ENCODE results near the gene ZSCAN30. TPM values are rescaled to one million over a fixed set of nuclear protein-coding genes. Genes with fewer than 3 reads are reported as not detected.

The ZSCAN30 gene
- total RNA-seq, 1 donor from 2014 or later, result 10.0 TPM

DNA sequence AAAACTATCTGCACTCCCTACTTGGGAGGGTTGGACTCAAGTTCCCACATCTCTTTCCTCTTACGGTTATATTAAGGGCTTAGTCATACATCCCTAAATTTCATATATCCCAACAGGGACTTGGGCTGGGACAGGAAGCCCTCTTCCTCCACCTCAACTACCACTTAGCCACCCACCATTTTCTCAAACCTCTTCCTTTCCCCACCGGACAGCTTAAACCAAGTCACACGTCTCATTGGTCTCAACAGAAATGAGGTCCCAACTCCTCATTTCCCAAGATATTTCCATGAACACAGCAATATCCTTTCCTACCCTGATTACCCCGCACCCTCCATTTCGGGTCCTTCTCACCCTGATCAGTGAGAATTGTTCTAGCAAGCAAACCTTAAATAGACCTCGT, 736 bp downstream of the ZSCAN30 start:
- Histone ChIP-seq H3K4me3 (ENCODE audit: low read depth, low read length) (peak overlapping the region; percentile 67), H3K36me3 (ENCODE audit: control insufficient read depth, insufficient read depth, low read length) (peaks cover 4% of the 10 kb centered on the region), H3K27me3 (ENCODE audit: control insufficient read depth, insufficient read depth, low read length) (no peaks in the 10 kb centered on the region)
- DNase-seq (ENCODE audit: low read depth) (peak; percentile 19), FAIRE-seq (no peak)
- TF ChIP-seq, protein P1, sequence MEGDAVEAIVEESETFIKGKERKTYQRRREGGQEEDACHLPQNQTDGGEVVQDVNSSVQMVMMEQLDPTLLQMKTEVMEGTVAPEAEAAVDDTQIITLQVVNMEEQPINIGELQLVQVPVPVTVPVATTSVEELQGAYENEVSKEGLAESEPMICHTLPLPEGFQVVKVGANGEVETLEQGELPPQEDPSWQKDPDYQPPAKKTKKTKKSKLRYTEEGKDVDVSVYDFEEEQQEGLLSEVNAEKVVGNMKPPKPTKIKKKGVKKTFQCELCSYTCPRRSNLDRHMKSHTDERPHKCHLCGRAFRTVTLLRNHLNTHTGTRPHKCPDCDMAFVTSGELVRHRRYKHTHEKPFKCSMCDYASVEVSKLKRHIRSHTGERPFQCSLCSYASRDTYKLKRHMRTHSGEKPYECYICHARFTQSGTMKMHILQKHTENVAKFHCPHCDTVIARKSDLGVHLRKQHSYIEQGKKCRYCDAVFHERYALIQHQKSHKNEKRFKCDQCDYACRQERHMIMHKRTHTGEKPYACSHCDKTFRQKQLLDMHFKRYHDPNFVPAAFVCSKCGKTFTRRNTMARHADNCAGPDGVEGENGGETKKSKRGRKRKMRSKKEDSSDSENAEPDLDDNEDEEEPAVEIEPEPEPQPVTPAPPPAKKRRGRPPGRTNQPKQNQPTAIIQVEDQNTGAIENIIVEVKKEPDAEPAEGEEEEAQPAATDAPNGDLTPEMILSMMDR (IDR thresholded peaks at IDR 0.05; ENCODE audit: insufficient read depth, low read length, severe bottlenecking), result no peak

DNA sequence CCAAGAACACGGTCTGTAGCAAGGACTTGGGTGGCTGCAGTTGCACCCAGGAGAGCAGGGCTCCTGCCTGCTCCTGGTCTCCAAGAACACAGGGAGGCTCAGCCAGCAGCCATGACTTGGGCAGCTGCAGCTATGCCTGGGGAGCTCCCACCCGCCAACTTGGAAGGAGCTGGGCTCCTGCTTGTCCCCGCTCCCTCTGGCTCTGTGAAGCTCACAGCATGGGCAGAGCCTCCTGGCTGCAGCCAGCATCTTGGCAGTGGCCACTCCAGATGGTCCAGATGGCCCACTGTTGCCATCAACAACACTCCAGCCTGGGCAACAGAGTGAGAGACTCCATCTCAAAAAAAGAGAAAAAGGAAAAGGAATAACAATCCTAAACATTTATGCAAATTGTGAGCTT, 5.2 kb downstream of the ZSCAN30 start:
- no peak for DNase-seq (ENCODE audit: low read depth)
- no peak for FAIRE-seq
- TF ChIP-seq, protein P1 (IDR thresholded peaks at IDR 0.05; ENCODE audit: insufficient read depth, low read length, severe bottlenecking), result no peak

DNA sequence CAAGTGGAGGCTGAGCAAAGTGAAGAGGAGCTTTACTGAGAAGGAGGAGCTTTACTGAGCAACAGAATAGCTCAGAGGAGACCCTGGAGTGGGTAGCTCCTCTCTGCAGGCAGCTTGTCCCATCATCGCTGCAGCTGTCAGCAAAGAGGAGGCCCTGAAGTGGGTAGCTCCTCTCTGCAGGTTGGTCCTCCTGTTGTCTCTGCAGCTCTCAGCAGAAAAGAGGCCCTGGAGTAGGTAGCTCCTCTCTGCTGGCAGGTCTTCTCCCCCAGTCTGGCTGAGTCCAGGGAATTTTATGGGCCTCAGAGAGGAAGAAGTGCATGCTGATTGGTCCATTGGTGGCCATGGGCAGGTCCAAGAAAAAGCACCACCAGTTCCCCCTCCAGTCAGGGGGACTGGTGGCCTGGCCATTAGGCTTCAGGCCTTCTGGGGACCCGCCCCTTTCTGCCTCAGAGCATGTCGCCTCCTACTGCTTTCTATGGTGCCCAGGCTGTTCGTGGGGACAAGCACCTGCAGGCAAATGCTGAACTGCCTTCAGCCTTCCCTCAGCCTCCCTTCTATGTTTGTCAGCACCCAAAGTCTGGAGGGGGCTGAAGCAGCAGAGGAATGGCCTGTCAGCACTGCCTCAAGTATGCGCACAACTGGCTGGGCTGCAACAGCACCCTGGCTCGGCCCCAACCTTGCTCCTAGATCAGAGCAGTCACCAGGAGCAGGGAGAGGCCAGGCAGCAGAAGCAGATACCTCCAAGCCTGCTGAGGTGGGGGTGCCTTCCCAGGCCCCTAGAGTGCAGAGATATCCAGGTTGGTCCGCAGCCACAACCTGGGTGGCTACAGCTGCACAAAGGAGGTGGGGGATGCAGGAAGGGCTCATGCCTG, 5.9 kb downstream of the ZSCAN30 start:
- Histone ChIP-seq H3K4me3 (ENCODE audit: low read depth, low read length) (no peak overlapping the region), H3K27me3 (ENCODE audit: control insufficient read depth, insufficient read depth, low read length) (no peaks in the 10 kb centered on the region), H3K36me3 (ENCODE audit: control insufficient read depth, insufficient read depth, low read length) (peaks cover 8% of the 10 kb centered on the region)
- no peak for FAIRE-seq
- TF ChIP-seq, protein P1 (IDR thresholded peaks at IDR 0.05; ENCODE audit: insufficient read depth, low read length, severe bottlenecking), result no peak
- DNase-seq (ENCODE audit: low read depth), result no peak

More for the DNA sequence above, 5.2 kb downstream of the ZSCAN30 start:
- H3K27me3 ChIP-seq (ENCODE audit: control insufficient read depth, insufficient read depth, low read length), result no peaks in the 10 kb centered on the region
- peaks cover 8% of the 10 kb centered on the region for H3K36me3 ChIP-seq (ENCODE audit: control insufficient read depth, insufficient read depth, low read length)
- H3K4me3 ChIP-seq (ENCODE audit: low read depth, low read length), result no peak overlapping the region

DNA sequence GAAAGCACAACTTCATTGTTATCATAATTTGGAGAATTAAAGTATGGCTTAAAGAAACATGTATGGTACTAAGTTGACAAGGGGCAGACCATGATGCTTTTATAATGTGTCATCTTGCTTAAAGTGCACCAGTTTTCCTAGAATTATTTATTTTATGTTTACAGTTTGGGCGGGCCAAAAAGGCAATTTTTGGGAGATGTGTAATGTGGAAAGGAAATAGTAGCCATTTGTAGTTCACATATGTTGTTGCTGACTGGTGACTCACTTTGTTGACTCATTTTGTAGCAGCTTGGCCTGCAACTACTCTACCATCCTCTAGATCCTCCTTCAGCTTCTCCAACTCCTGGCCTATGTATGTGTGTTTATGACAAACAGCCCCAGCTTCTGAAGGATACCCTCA, 7.7 kb downstream of the ZSCAN30 start:
- TF ChIP-seq, protein P1 (IDR thresholded peaks at IDR 0.05; ENCODE audit: insufficient read depth, low read length, severe bottlenecking), result no peak
- no peak for FAIRE-seq
- DNase-seq (ENCODE audit: low read depth), result peak; percentile 91
- H3K36me3 ChIP-seq (ENCODE audit: control insufficient read depth, insufficient read depth, low read length), result peaks cover 8% of the 10 kb centered on the region
- H3K4me3 ChIP-seq (ENCODE audit: low read depth, low read length), result no peak overlapping the region
- no peaks in the 10 kb centered on the region for H3K27me3 ChIP-seq (ENCODE audit: control insufficient read depth, insufficient read depth, low read length)

DNA sequence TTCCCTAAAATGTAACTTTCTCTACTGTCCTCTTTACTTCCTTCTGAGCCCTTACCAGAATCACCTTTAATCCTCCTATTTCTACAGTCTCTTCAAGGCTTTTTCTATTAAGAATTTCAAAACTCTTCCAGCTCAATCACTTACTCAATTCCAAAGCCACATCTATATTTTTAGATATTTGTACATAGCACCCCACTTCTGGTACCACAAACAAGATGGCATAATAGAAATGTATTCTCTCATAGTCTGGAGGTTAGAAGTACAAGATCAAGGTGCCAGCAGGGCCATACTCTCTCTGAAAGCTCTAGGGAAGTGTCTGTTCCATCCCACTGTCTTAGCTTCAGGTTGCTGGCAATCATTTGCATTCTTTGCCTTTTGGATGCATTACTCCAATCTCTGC, 11.1 kb downstream of the ZSCAN30 start:
- FAIRE-seq (no peak), DNase-seq (ENCODE audit: low read depth) (no peak)
- TF ChIP-seq, protein P1 (IDR thresholded peaks at IDR 0.05; ENCODE audit: insufficient read depth, low read length, severe bottlenecking), result no peak
- Histone ChIP-seq H3K4me3 (ENCODE audit: low read depth, low read length) (no peak overlapping the region), H3K36me3 (ENCODE audit: control insufficient read depth, insufficient read depth, low read length) (peaks cover 1% of the 10 kb centered on the region), H3K27me3 (ENCODE audit: control insufficient read depth, insufficient read depth, low read length) (no peaks in the 10 kb centered on the region)
